D721Med (cell line): Measurements from ENCODE around the gene VPS41.

ENCODE experiments used
- DNase-seq: peaks from one replicate; pipeline ENCODE4 v3.0.0; 2011; ENCODE audit warnings: low spot score; ENCODE audit not compliant: insufficient read length
- FAIRE-seq: peaks from 2 replicates; lab custom pipeline; 2011; peaks lifted over from hg19 to GRCh38; lab: Jason Lieb, UNC
- CTCF ChIP-seq: IDR thresholded peaks from 2 replicates; pipeline ENCODE4 v1.5.1; 2012; ENCODE audit warnings: mild to moderate bottlenecking, control low read depth; ENCODE audit not compliant: insufficient read depth; ENCODE audit errors: missing control alignments

VPS41 gene

GRCh38 chr7:38880035-38880434 lies 29.0 kb downstream of the VPS41 start:
- no peak for FAIRE-seq
- no peak for DNase-seq

GRCh38 chr7:38878694-38879457 lies 30.1 kb downstream of the VPS41 start:
- FAIRE-seq (no peak), DNase-seq (no peak)
- no peak for TF ChIP-seq CTCF

More at GRCh38 chr7:38880035-38880434, 29.0 kb downstream of the VPS41 start:
- no peak for TF ChIP-seq CTCF

- no peak for TF ChIP-seq CTCF
- DNase-seq (no peak), FAIRE-seq (no peak)
These were observed 35.6 kb downstream of the VPS41 start for GRCh38 chr7:38873433-38873832.

GRCh38 chr7:38872202-38872601 lies 36.8 kb downstream of the VPS41 start:
- DNase-seq = no peak
- TF ChIP-seq CTCF = no peak
- no peak for FAIRE-seq

- no peak for FAIRE-seq
- DNase-seq = no peak
These were observed 38.8 kb downstream of the VPS41 start for GRCh38 chr7:38870147-38870546.

GRCh38 chr7:38863601-38864291 lies 45.2 kb downstream of the VPS41 start:
- FAIRE-seq (no peak), DNase-seq (no peak)
- no peak for TF ChIP-seq CTCF

More at GRCh38 chr7:38870147-38870546, 38.8 kb downstream of the VPS41 start:
- TF ChIP-seq CTCF = no peak

- no peak for FAIRE-seq
- no peak for TF ChIP-seq CTCF
These were observed 46.3 kb downstream of the VPS41 start for GRCh38 chr7:38862666-38863065.

More at GRCh38 chr7:38862666-38863065, 46.3 kb downstream of the VPS41 start:
- DNase-seq = no peak
